SW 1271 (cell line): ENCODE data around the gene APCDD1.
"Not testable (repeated sequence)": the region's sequence is repeated elsewhere in the genome, so short reads cannot be mapped to it uniquely, and the experiment has no call there.

Experiments used
- DNase-seq, 2 experiments: peaks; one replicate each; lab custom pipeline; 2025; lab: John Stamatoyannopoulos, UW

APCDD1 gene

DNA sequence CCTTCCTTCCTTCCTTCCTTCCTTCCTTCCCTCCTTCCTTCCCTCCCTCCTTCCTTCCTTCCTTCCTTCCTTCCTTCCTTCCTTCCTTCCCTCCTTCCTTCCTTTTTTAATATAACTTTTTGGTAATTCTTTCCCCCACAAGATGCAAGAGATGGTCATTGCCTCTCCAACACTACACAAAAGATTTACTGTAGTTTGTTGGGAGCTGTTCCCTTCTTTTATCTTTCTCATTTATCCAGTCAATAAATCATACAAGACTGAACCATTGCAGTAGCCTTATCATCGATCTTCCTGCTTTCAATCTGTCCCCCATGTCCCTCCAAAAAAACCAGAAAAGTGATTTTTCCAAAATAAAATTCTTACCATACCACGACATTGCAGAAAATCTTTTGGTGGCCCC, 8.2 kb downstream of the APCDD1 start:
- DNase-seq, result no peak

GRCh38 chr18:10463096-10463495, 8.7 kb downstream of the APCDD1 start:
- DNase-seq, result no peak

- no peak for DNase-seq
Measured at GRCh38 chr18:10463741-10464140, 9.3 kb downstream of the APCDD1 start.

- not testable (repeated sequence) for DNase-seq
Measured at GRCh38 chr18:10464161-10464648, 9.8 kb downstream of the APCDD1 start.

DNA sequence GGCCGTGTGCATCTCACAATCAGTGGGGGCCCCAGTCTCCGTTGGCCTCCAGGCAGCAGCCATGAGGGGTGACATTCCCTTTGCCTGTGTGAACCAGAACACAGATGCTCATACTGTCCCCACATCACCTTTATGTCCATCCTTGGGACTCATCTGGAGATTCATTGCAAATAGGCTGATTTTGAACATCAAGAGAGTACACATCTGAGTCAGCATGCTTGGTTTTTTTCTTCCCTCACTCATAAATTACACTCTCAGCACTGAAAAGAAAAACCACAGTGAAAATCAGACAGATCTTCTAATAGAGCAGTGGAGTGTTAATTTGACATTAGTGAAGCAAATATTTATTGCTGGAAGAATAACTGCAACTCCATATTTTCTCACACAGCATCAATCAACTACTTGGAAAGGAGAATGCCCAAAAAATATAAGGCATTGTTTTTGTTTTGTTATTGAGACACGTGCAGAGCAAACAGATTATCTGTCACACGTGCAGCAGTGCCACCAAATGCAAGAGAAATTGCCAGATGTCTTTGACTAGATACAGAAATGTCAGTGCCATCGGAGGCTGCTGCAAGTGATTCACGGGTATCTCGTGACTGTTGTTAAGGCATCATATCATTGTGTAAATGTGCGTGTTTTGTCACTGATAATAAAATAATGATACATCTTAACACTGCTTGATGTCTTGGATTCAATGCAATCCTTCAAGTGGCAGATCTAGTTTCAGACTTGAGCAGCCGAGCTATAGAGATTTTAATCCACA, 10.9 kb downstream of the APCDD1 start:
- DNase-seq, result no peak

DNA sequence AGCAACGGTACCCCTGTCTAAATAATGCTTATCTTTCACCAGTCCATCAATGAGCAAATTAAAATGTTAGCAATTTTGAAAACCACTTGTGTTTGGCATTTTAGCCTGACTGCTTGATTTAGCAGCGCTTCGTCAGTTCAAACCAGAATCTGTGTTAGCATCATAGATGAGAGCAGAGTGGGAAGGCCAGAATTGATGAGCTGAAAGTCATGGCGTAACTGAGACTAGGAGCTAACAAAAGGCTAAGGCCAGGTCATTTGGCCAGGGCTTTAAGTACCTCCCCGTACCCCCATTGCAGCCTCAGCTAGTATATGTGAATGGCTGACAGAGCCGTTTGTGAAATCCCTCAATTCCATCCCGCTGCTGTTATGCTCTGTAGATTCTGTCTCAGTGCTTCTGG, 16.0 kb downstream of the APCDD1 start:
- DNase-seq, result no peak

DNA sequence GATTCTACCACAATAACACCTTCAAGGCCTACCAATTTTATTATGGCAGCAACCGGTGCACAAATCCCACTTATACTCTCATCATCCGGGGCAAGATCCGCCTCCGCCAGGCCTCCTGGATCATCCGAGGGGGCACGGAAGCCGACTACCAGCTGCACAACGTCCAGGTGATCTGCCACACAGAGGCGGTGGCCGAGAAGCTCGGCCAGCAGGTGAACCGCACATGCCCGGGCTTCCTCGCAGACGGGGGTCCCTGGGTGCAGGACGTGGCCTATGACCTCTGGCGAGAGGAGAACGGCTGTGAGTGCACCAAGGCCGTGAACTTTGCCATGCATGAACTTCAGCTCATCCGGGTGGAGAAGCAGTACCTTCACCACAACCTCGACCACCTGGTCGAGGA, 17.1 kb downstream of the APCDD1 start:
- no peak for DNase-seq

DNA sequence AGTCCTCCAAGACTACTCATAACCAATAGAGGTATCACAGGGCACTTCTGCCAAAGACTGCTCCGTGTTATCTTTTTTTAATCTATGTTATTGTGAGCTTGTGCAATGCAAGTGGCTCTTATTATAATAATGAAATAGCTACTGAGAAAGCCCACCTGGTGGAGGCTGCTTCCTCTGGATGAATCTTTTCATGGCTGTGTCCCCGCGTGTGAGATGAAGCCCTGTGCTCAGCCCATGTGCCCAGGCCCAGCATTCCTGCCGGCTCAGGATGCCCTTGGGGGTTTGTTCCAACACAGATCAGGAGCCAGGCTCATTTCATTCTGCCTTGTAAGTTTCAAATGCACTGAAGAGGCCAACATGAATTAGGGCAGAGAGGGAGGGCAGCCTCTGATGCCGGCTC, 18.7 kb downstream of the APCDD1 start:
- no peak for DNase-seq

- no peak for DNase-seq
Measured at GRCh38 chr18:10474309-10474708, 19.9 kb downstream of the APCDD1 start.

DNA sequence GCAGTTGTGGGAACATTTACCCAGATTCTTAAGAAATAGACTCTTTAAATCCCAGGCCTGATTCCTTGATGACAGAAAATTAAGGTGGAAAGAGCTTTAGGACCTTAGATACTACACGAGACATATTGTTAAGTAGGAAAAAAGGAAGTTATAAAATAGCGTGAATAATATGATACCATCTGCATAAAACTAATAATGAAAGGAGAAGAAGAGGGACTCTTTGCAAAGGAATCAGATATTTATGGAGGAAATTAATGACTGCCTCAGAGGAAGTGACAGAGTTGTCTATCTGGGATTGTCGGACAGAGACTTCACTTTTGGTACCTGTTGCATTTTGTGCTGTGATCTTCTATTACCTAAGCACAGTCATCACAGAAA, 20.8 kb downstream of the APCDD1 start:
- no peak for DNase-seq

DNA sequence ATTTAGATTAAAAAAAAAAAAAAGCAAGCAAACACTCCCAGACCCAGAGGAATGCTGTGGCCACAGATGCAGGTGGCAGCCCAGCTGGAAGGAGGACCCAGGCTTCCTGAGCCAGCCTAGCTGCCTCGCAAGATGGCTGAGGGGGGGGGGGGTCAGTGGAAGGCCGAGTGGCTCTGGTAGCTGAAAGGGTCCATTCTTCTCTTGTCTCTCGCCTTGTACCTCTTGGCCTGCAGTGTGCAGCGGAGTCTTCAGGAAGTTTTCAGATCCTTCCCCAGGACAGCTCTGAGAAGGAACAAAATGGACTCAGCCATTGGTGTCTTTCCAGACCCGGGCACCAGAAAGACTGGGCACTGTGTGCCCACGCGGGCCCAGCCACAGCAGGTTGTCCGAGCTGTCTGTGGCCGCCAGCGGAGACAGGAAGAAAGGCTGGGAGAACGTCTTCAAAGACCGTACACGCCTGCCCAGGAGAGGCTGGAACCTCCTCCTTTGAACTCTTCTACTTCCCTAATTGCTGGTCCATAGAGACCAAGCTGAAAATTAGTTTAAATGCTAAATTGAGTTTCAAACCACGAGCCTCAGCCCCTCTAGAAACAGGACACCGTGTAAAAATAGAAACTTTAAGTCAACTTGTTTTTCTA, 21.3 kb downstream of the APCDD1 start:
- DNase-seq, result no peak

DNA sequence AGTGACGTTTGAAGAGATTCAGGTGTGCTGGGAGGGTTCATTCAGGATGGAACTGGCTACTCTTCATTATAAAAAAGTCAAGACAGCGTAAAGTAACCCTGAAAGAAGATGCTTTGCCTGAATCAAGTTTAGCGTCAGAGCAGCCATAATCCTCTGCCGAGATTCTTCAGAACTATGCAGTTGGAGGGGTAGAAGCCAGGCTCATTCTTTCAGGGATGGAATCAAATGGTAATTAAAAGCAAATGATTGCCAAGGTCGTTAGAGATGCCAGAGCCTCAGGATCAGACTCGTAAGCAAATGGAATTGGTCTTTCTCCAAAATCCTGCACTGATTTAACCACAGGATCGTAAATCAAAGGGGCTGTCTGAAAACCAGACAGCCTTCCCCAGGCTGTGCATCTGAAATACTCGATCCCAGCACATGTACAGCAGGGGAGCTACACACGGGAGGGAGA, 21.9 kb downstream of the APCDD1 start:
- DNase-seq, result no peak

DNA sequence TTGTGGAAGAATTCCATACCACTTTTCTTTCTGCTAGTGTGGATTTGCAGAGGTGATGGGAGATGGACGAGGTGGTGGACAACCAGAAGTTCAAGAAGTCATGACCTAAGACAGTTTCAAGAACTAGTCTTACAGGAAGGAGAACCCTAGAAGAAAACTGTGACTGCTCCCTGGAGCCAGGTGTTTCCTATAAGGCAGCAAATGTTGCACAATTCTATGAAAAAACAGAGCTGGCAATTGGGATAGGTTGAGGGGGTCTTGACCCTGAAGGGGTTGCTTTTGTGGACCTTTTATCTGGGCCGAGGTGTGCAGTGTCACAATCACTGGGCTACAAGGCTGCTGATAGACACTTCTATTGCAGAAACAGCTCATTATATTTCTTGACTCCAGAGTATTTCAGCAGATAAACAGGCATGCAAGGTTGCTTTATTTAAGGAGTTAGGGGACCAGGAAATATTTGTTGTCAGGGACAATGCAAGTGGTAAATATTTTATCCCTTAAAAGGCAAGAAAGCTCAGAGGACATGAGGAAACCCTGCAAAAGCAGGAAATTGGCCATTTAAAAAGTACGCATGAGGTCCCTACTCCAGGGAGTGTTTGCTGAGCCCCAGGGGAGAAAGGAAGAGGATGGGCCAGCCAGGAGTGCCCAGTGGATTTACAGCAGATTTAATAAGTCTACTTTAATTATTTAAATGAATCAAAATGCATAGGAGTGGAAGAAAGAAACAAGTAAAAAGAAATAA, 22.9 kb downstream of the APCDD1 start:
- no peak for DNase-seq

GRCh38 chr18:10477863-10478260, 23.4 kb downstream of the APCDD1 start:
- no peak for DNase-seq

- DNase-seq, result no peak
Measured at GRCh38 chr18:10481831-10482230, 27.4 kb downstream of the APCDD1 start.

GRCh38 chr18:10482363-10482984, 28.0 kb downstream of the APCDD1 start:
- no peak for DNase-seq

DNA sequence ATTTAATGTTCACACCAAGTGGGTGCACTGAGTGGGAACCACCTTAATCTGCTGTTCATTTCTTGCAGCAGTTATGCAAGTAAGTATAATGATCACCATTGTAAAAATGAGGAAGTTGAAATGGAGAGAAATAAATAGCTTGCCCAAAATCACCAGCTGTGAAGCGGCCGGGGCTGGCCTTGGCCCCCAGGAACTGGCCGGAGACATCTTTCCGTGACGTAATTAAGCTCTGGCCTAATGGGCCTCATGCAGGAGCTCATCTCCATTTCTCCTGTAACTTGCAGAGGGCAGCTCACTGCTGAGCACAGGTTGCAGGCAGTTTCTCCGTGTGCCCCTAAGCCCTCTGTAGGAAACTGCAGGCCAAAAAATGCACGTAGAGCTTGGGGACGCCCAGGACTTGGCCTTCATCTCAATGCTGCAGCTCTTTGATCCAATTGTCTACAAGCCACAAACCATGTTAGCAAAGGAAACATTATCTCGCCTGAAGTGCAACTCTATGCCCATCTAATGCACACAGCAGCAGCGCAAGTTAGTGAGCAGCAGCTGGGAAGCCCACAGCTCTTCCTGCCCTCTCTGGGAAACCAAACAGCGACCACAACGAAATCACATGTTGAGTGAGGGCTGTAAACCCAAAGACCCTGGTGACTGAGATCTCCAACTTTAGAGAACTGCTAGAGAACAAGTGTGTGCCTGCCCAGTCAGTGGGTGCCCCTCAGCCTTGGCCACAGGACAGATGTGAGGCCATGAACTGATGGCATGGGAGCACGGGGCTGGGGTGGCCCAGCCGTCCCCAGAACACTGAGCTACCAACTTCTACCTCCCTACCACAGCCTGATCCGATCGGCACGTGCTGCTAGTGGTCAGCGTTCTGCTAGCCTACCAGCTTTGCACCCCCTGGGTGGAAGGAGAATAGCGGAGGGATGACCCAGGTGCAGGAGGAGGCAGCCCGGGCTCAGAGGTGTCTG, 28.8 kb downstream of the APCDD1 start:
- DNase-seq, result no peak

DNA sequence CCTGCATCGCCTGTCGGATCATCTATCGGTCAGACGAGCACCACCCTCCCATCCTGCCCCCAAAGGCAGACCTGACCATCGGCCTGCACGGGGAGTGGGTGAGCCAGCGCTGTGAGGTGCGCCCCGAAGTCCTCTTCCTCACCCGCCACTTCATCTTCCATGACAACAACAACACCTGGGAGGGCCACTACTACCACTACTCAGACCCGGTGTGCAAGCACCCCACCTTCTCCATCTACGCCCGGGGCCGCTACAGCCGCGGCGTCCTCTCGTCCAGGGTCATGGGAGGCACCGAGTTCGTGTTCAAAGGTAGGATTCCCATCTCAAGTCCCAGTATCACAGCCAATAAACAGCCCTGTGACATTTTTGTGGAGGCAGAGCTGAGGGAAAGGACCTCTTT, 31.0 kb downstream of the APCDD1 start:
- DNase-seq, result no peak

DNA sequence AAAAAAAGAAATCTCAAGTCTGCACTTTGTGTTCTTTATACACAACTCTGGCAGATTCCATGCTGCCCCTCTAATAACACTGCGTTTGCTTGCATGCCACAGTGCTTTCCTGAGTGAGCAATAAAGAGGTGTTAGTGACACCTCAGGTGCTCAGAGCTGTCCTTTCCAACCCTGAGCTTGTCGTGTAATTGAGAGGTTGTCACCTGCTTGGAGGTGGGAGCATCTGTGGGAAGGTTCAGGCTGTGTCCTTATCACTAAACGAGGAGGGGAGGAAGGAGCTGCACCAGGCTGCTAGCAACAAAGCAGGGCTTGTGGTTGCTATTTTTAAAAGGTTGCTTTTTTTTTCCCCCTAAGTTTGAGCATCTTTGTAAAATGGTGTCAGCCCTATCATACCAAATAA, 31.9 kb downstream of the APCDD1 start:
- no peak for DNase-seq

DNA sequence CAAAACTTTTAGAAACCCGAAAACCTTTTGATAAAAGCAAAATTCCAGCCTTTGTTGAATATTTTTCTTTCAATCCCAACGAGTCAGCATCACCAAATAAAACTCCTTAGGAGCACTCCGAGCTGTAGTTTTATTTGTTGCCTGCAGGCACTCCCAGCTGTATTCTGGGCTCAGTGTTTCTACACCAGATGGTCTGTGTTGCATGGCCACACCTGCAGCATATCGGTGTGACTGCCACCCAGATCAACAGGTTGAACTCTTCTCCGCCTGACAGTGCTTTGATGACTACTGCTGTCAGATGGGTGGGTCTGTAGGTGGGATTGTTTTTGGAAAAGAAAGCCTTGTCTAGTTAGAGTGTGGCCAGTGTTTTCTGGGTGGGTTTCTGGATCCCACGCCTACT, 32.7 kb downstream of the APCDD1 start:
- DNase-seq, result no peak

DNA sequence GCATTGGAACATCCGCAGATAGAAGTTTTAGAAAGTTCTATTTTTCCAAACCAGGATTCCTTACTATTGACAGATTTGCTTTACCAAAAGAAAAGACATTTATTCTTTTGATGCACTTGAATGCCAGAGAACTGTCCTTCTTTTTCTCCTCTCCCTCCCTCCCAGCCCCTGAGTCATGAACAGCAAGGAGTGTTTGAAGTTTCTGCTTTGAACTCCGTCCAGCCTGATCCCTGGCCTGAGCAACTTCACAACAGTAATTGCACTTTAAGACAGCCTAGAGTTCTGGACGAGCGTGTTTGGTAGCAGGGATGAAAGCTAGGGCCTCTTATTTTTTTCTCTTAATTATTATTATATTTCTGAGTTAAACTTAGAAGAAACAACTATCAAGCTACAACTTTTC, 33.6 kb downstream of the APCDD1 start:
- no peak for DNase-seq
